GM12874 (cell line): ENCODE data around the gene SPATS2L.

Source experiments
- TF ChIP-seq, protein P1 (sequence below): IDR thresholded peaks from 2 replicates; pipeline ENCODE4 v1.5.1; 2011; ENCODE audit warnings: low read depth, mild to moderate bottlenecking, control low read depth, low read length, moderate library complexity; ENCODE audit not compliant: insufficient read depth

The SPATS2L gene

DNA sequence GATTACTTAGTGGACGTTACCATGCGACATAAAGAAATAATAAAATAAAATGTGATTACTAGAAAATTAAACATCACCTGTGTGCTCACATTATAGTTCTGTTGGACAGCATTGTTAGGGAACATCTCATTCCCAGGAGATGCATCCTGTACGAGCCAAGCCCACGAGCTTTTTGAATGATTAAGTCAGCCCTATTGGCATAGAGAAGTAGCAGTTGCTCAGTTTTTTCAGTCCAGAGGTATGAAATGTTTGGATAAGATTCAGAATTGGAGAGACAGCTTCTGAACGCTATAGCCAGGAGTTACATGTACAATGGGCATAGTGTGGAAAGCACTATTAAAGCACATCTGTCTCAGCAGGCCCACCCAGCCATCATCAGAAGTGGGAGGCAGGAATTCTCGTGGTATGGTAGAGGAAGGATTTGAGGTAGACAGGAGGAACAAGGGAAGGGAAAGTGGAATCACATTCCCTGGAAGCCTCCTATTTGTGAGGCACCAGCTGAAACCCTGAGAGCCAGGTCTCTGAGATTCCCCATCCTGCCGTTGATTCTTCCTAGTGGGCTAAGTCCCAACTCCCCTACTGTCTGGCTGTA is 8.6 kb downstream of the SPATS2L start:
- TF ChIP-seq, protein P1, sequence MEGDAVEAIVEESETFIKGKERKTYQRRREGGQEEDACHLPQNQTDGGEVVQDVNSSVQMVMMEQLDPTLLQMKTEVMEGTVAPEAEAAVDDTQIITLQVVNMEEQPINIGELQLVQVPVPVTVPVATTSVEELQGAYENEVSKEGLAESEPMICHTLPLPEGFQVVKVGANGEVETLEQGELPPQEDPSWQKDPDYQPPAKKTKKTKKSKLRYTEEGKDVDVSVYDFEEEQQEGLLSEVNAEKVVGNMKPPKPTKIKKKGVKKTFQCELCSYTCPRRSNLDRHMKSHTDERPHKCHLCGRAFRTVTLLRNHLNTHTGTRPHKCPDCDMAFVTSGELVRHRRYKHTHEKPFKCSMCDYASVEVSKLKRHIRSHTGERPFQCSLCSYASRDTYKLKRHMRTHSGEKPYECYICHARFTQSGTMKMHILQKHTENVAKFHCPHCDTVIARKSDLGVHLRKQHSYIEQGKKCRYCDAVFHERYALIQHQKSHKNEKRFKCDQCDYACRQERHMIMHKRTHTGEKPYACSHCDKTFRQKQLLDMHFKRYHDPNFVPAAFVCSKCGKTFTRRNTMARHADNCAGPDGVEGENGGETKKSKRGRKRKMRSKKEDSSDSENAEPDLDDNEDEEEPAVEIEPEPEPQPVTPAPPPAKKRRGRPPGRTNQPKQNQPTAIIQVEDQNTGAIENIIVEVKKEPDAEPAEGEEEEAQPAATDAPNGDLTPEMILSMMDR = no peak

DNA sequence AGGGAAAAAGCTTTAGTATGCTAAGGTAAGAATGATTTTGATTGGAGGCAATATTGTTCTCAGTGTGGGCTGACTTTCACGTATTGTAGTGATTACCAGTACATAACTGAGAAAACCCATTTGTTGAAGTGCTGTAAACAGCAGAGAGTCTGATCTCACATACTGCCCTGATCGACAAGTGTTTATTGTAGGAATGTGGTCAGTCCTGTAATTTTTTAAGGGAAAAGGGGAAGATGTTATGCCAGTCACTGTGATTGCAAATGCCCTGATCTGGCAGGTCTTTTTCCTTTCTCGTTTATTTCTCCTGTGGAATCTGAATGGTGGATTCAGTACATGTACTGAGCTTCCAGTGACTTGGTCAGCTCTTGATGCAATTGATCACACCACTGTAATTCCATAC is 11.5 kb downstream of the SPATS2L start:
- TF ChIP-seq, protein P1 = no peak

DNA sequence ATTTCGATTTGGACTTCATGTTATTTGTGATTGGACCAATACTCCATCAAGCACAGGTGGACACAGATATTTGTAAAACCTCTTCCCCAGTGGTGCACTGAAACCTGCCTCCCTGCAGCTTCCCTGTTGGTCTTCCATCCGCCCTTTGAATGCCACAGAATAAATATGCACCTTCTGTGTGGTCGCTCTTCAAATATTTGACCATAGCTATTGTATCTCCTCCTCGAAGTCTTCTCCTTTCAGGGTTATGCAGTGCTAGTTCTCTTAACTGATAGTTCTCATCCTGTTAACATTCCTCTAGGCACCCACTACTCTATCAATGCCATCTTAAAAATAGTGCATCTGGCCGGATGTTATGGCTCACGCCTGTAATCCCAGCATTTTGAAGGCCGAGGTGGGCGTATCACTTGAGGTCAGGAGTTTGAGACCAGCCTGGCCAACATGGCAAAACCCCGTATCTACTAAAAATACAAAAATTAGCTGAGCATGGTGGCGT is 12.5 kb downstream of the SPATS2L start:
- TF ChIP-seq, protein P1 = no peak

DNA sequence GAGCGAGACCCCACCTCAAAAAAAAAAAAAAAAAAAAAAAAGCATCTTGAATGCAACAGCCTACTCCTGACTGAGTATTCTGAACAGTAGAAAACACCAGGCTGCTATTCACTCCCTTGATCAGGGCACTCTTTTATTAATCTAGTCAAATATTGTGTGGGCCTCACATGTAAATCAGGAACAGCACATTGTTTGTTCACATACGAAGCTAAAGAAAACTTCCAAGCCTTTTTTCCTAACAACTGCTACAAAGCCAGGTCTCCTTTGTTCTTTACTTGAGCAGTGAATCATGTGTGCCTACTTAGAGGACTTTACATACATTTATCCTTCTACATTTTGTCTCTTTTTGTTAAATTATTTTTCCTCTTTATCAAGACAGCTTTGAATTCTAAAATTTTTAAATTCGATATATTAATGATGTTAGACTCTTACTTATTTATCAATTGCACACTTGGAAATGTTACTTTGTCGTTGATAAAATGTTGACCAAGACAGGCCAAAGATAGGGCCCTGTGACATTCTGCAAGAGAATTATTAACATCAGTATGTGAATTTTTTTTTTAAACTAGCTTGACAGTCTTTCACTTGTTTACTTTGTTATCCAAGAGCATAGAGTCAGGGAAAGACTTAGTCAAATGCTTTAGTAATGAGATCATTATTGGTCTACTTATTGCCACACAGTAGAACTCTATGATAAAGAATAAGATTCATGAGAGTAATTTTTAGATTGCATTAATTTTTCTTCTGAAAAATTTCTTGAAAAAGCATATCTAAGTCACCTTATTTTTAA is 13.2 kb downstream of the SPATS2L start:
- TF ChIP-seq, protein P1 = no peak

DNA sequence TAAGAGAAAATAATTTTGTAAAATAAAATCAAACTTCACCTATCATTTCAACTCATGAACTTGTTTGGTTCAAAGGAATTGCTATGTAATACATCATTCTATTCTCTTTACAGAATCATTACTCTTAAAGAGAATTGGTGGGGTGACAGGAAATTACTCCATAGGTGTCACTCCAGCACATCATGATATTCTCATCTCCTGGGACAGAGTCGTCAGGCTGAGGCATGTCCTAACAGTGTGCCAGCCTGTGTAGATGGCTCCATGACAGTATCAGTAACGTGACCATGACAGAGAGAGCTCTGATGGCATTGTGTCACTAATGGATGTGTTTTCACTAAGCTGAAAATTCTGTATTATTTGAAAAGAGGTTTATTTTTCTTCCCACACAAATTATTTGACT is 13.9 kb downstream of the SPATS2L start:
- TF ChIP-seq, protein P1 = no peak

DNA sequence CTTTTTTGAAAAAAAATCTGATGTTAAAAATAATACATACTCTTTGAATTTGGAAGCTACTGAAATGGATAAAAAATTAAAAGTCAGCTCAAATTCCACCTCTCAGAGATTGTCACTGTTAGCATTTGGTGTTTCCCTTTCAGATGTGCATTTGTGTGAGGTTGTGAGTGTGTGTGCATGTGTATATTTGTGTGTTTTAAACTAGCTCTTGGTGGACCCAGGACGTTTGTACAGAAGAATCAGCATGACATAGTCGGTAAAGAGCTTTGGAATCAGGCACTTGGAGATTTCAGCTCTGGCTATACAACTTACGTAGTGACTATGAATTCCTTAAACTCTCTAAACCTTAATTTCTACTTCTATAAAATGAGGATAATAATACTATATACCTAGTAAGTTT is 14.5 kb downstream of the SPATS2L start:
- TF ChIP-seq, protein P1 = no peak

DNA sequence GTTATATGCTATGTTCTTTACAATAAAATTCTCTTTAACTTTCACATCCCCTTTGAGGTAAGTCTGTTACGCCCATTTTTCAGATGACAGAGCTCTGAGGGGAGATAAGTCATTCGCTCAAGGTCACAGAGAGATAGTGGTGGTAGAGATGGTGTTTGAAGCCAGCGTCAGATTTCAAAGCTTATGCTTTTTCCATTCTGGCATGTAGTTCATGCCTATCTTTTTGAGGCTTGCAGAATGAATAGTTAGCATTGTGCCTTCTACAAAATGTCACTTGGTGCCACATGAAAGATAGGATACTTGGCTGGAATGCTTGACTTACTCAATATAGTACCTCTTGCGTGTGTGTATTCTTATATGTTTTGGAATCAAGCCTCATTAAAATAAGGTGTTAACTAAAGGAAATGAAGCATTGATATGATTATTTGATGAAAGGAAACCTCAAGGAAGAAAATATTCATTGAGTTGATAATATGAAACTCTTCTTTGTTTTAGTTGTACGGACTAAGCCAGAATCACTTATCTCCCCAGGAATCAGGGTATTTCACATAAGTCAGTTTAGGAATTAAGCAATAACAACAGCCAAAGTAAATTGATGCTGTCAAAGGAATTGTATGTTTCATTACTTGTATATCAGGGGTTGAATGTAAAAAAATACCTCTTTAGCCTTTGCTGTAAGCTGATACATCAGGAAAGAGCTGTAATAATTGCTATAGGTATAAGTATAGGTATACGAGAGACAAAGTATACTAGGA is 15.5 kb downstream of the SPATS2L start:
- TF ChIP-seq, protein P1 = no peak
